Measurements from ENCODE around the gene TCAIM.
"Not testable (repeated sequence)": the region's sequence is repeated elsewhere in the genome, so short reads cannot be mapped to it uniquely, and the experiment has no call there.

The TCAIM gene

DNA sequence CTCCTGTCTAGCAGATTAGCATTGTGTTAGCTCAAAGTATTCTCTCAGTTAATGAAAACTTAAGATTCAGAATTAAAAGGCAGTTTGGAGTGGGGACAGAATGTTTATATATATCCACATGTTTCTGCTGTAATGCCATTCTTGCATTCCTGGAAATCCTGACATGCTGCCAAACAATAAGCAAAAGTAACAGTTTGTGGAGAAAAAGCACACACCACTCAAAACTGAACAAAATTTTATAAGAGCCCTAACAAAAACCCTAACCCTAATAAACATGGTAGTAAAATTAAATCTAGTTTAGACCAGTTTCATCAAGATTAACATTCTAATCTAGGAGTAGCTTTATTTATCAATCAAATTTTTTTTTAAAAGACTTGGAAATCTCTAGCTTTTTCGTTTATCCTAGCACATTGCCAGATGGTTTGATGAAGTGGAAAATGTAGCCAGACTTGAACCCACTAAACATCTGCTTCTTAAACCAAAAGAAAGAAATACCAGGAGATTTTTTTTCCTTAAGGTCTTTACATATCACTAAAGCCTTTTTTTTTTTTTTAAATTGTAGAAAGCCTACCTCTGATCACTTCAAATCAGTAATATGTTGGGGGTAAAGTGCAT lies 3.7 kb downstream of the TCAIM start:
- DNase-seq (ENCODE audit: extremely low read depth in 1 of 2, low read depth in 1 of 2), result no peak

DNA sequence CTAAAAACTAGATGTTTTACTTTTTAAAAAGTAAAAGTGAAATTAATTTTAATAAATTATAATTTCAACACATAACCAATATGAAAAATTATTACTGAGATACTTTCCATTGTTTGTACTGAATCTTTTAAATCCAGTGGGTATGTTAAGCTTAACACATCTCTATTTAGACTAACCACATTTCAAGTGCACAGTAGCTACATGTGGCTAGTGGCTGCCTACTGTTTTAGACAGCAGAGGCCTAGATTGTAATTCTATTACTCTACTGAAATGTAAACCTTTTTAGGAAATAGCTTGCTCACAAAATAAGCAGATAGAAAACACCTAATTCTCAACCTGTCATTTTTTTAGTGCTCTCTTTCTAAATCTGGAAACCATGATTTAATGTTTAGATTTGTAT lies 4.9 kb downstream of the TCAIM start:
- DNase-seq (ENCODE audit: extremely low read depth in 1 of 2, low read depth in 1 of 2), result no peak

GRCh38 chr3:44346590-44346989 lies 8.0 kb downstream of the TCAIM start:
- not testable (repeated sequence) for DNase-seq (ENCODE audit: extremely low read depth in 1 of 2, low read depth in 1 of 2)

GRCh38 chr3:44348993-44349392 lies 10.4 kb downstream of the TCAIM start:
- DNase-seq (ENCODE audit: extremely low read depth in 1 of 2, low read depth in 1 of 2), result no peak

DNA sequence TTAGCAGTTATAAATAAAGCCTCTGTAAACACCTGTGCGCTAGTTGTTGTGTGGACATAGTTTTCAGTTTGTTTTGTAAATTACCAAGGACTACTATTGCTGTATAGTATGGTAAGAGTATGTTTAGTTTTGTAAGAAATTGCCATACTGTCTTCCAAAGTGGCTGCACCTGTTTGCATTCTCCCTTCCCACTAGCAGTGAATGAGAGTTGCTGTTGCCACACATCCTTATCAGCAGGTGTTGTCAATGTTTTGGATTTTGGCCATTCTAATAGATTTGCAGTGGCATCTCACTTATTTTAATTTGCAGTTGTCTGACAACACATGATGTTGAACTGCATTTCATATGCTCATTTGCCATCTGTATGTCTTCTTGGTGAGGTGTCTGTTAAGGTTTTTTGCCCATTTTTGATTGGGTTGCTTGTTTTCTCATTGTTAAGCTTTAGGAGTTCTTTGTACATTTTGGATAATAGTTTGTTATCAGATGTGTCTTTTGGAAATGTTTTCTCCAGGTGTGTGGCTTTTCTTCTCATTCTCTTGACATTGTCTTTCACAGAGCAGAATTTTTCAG lies 14.9 kb downstream of the TCAIM start:
- no peak for DNase-seq (ENCODE audit: extremely low read depth in 1 of 2, low read depth in 1 of 2)

DNA sequence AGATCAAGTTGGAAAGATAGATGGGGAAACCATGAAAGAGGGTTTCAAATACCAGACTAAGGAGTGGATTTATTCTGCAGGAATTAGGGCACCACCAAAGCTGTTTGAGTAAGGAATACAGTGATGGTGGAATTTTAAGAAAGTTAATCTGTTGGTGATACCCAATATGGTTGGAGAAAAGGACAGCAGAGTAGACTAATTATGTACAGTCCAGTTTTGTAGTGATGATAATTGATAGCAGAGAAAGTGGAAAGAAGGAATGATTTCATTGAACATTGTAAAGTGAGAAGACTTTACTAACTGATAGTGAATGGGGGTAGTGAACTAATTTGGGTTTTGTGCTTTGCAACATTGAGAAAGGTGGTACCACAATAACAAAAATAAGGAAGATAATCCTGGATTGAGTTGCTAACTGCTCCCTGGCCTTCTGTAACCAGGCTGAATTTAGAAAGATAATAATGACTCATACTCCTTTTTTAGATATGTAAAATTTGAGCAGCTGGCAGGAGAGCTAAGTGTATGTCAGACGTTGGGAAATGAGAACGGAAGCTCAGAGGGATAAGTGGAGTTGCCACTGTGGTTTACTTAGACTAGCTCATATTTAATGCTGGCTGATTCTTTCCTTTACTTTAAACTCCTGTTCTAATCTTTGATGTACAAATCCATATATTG lies 16.9 kb downstream of the TCAIM start:
- DNase-seq (ENCODE audit: extremely low read depth in 1 of 2, low read depth in 1 of 2), result no peak

DNA sequence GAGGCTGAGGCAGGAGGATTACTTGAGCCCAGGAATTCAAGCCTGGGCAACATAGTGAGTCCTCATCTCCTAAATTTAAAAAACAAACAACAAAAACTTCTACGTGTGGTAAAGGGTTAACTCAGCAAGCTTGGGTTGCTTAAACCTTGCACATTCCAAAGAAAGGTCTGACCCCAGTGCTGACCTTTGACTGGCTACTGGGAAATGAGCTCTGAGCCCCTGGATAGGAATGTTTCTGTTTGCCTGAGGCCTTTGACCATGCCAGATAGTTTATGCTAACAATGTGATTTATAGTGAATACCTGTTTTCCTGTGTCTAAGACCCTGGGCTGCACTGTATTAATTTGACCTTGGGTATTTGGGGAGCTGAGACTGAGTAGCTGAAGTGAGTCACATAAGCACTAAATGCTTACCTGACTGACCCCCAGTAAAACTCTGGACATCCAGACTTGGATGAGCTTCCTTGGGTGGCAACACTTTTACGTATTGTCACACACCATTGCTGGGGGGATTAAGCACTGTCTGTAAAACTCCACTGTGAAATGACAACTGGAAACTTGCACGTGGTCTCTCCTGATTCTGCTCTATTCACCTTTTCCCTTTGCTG lies 20.7 kb downstream of the TCAIM start:
- no peak for DNase-seq (ENCODE audit: extremely low read depth in 1 of 2, low read depth in 1 of 2)

DNA sequence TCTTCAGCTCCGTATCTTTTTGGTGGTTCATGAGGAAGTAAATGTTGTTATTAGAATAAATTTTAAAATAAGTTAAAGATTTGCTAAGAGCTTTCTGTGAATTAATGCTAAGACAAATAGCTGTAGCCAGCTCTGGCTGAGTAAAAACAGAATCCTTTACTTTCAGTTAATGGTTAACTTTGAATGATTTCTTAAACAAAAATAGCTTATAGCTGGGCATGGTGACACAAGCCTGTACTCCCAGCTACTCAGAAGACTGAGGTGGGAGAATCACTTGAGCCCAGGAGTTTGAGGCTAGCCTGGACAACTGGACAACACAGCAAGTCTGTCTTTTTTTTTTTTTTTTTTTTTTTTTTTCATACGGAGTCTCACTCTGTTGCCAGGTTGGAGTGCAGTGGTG lies 25.0 kb downstream of the TCAIM start:
- DNase-seq (ENCODE audit: extremely low read depth in 1 of 2, low read depth in 1 of 2), result no peak

GRCh38 chr3:44365952-44366351 lies 27.4 kb downstream of the TCAIM start:
- DNase-seq (ENCODE audit: extremely low read depth in 1 of 2, low read depth in 1 of 2), result no peak

DNA sequence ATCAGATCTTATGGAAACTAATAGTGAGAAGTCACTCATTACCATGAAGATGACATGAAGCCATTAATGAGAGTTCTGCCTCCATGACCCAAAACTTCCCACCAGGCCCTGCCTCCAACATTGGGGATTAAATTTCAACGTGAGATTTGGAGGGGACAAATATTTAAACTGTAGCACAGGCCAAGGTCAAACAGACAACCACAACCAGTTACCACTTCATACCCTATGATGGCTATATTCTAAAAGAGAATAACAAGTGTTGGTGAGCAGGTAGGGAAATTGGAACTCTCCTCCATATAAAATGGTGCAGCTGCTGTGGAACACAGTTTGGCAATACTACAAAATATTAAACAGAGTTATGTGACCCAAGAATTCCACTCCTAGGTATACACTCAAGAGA lies 36.9 kb downstream of the TCAIM start:
- DNase-seq (ENCODE audit: extremely low read depth in 1 of 2, low read depth in 1 of 2), result no peak

DNA sequence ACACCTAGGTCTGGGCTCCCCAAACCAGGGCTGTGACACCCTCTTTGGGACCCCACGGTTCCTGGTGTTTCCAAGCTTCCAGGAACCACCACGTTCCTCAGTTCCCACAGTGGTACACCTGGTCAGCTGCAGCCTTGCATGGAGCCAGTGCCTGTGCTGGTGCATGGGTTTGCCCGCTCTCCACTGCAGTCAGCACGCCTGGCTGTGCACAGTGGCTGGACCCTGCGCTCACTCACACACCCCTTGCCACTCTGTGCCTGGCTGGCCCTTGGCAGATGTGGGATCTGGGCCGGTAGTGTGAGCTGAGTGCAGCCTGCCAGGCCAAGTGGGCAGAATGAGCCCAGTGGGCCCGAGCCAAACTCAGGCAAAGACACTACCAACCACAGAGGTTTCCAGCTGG lies 48.8 kb downstream of the TCAIM start:
- no peak for DNase-seq (ENCODE audit: extremely low read depth in 1 of 2, low read depth in 1 of 2)

DNA sequence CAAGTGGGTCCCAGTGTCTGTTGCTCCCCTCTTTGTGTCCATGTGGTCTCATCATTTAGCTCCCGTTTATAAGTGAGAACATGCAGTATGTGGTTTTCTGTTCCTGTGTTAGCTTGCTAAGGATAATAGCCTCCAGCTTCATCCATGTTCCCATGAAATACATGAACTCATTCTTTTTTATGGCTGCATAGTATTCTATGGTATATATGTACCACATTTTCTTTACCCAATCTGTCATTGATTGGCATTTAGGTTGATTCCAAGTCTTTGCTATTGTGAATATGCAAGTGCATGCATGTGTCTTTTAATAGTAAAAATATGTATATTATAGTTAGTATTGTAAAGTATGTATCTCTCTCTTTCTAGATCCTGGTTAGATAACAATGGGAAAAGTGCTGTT lies 53.9 kb downstream of the TCAIM start:
- DNase-seq (ENCODE audit: extremely low read depth in 1 of 2, low read depth in 1 of 2), result no peak

GRCh38 chr3:44395714-44396113 lies 57.1 kb downstream of the TCAIM start:
- DNase-seq (ENCODE audit: extremely low read depth in 1 of 2, low read depth in 1 of 2), result no peak

DNA sequence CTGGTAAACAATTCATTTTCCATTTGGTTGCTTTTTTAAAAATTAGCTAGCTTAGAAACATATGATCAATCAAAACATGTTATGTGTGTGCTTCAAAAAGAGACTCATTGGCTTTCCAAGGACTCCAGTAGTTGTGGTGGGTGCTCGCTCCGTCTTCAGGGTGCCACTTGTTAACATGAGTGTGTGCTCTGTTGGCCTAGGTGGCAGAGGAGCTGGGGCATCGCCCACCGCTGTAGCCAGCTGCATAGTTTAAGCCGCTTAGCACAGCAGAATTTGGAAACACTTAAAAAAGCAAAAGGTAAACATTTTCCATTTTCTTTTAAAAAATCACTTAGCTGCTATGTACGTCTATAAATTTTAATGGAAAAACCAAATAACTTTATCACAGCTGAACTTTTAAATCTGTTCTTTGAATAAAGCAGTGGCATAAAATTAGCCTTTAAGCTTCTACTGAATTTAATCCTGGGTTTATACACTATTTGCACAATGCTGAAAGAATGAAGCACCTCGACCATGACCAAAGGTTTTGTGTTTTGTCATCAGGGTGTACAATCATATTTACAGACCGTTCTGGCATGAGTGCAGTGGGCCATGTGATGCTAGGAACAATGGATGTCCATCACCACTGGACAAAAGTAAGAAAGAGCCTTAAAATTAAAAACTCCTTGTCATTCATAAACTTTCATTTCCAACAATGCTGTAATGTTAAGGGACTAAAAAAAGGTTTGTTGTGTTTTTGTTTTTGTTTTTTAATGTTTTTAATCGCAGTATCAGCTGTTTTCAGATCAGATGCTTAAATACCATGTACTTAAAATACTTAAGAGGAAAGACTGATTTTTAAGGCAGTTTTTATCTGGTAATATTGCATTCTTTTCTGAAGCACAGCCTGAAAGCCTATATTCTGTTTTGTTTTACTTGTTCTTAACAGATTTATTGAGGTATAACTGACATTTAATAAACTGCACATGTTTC lies 57.9 kb downstream of the TCAIM start:
- DNase-seq (ENCODE audit: extremely low read depth in 1 of 2, low read depth in 1 of 2), result no peak

- DNase-seq (ENCODE audit: extremely low read depth in 1 of 2, low read depth in 1 of 2), result not testable (repeated sequence)
These were observed 59.7 kb downstream of the TCAIM start for GRCh38 chr3:44398271-44398670.

DNA sequence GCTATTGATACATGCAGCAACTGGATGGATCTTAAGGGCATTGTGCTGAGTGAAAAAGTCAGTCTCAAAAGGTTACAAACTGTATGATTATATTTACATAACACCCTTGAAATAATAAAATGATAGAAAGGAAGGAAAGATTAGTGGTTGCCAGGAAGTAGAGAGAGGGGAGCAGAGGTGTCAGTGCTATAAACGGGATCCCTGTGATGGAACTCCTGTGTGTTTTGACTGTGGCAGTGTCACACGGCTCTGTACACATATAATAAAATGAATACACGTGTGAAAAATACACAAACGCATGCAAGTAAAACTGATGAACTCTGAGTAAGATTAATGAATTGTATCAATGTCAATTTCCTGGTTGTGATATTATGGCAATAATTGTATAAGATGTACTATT lies 60.3 kb downstream of the TCAIM start:
- DNase-seq (ENCODE audit: extremely low read depth in 1 of 2, low read depth in 1 of 2), result no peak

GRCh38 chr3:44400771-44401170 lies 62.2 kb downstream of the TCAIM start:
- no peak for DNase-seq (ENCODE audit: extremely low read depth in 1 of 2, low read depth in 1 of 2)

- DNase-seq (ENCODE audit: extremely low read depth in 1 of 2, low read depth in 1 of 2), result no peak
These were observed 64.0 kb downstream of the TCAIM start for GRCh38 chr3:44402548-44402947.

DNA sequence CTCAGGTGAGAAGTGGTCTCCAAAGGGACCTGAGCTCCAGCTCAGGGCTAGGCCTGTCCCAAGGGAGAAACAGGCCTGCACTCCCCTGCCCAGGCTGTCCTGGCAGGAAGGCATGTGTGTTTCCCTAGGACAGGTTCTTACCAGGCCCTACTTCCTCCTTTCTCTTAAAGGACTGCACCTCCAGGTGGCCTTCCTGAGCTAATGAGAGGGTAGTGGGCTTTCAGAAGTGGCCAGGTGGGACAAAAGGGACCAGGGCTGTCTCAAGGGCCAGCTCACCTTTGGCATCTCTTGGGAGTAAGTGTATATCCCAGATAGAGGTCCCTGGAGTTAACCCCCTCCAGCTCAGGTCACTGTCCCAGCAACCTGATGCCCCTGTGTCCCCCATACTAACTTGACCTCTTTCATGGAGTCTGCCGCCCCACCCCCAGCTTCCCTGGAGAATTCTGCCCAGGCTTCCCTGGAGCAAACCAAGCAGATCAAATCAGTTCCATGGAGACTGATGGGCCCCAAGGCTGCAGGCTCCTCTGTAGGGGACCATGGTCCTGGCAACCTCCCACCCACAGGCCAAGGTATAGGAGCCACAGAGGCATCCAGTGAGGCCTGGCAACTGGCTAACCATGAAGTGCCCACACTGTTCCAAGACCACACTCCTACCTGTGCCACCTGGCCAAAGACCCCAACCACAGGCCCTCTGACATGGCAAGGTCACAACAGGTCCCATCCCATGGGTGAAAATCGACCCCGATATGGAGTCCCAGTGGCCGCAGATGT lies 71.3 kb downstream of the TCAIM start:
- no peak for DNase-seq (ENCODE audit: extremely low read depth in 1 of 2, low read depth in 1 of 2)

GRCh38 chr3:44411031-44411645 lies 72.6 kb downstream of the TCAIM start:
- DNase-seq (ENCODE audit: extremely low read depth in 1 of 2, low read depth in 1 of 2), result no peak
